ENCODE measurements around the gene SLAMF7. TPM values are rescaled to one million over a fixed set of nuclear protein-coding genes. Genes with fewer than 3 reads are reported as not detected.

Gene SLAMF7
- total and polyA plus RNA-seq, 3 experiments from 2014 or later: 79.5 to 165 (median 97.4) TPM

DNA sequence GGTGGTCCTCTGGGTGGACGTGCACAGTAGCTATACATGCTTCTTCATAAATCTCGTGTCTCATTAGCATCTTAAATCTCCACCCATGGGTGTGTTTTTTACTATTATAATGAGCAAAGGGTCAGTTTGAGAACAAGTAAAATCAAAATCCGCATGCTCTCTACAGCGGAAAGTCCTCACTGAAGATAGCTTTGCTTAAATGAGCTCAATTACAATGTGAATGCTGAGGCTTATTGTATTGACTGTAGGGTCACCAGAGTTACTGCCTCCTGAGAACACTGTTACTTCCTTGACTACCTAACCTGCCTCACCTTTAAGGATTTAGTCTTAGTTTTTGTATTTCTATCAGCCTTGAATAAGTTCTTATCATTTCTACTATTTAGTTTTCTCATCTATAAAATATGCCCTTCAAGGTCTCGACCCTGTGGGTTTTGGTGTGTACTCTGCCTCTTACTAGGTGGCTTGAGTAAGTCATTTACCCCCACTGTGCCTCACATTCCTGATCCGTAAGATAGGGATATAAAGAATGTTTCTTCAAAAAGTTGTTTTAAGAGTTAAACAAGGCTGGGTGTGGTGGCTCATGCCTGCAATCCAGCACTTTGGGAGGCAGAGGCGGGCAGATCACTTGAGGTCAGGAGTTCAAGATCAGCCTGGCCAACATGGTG is 7.9 kb downstream of the SLAMF7 start:
- Mint-ChIP-seq H3K27ac (peak overlapping the region; percentile 38 to 92 (median 84)), H3K4me3 (peak overlapping the region; percentile 4 to 97 (median 38)), H3K9me3 (no peaks in the 10 kb centered on the region), H3K36me3 (peaks cover 18 to 48% (median 30%) of the 10 kb centered on the region in 3 donors), H3K27me3 (no peaks in the 10 kb centered on the region), H3K4me1 (peaks cover 93 to 100% (median 95%) of the 10 kb centered on the region in 3 donors)
- Histone ChIP-seq H3K27ac (ENCODE audit: low read depth, low read length) (no peak overlapping the region), H3K36me3 (ENCODE audit: insufficient read depth, low read length) (peaks cover 5% of the 10 kb centered on the region), H3K9me3 (ENCODE audit: low read length) (no peaks in the 10 kb centered on the region), H3K4me3 (ENCODE audit: low read length) (no peak overlapping the region), H3K4me1 (ENCODE audit: insufficient read depth, low read length) (peaks cover 89% of the 10 kb centered on the region), H3K27me3 (ENCODE audit: insufficient read depth, low read length, poor library complexity, severe bottlenecking) (no peaks in the 10 kb centered on the region)
- no peak for DNase-seq
- ChIA-PET CTCF (interaction anchor here (1.5 to 4.0 kb wide), 4 partner anchors 9 to 31 kb away, joined by 4 to 22 read pairs (median 7); no protein-coding TSS in a partner anchor), POLR2A (interaction anchor here (0.8 to 1.8 kb wide), 2 partner anchors 13 to 39 kb away, joined by 3 to 4 read pairs; no protein-coding TSS in a partner anchor)

DNA sequence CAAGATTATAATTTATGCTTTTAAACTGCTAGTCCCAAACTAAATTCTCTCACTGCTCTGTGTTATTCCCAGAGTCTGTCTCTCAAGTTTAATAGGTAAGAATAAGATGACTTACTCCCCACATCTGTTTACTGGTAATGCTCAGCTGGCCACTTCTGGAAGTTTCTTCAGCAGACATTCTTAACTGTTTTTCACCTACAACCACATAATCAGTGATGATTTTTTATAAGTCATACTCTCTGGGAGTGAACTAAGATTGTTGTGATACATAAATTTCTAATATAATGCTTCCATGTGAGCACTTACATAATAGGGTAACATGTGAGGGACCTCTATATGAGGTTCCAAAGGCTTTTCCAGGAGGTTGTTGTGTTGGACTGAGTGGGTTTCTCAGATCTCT is 8.7 kb downstream of the SLAMF7 start:
- Mint-ChIP-seq H3K27me3 (no peaks in the 10 kb centered on the region), H3K36me3 (peaks cover 22 to 53% (median 37%) of the 10 kb centered on the region in 3 donors), H3K9me3 (no peaks in the 10 kb centered on the region), H3K4me1 (peaks cover 93 to 100% (median 95%) of the 10 kb centered on the region in 3 donors), H3K4me3 (peak overlapping the region in 6 of 7 donors; percentile 17 to 78 (median 35)), H3K27ac (peak overlapping the region; percentile 28 to 91 (median 78))
- Histone ChIP-seq H3K27me3 (ENCODE audit: insufficient read depth, low read length, poor library complexity, severe bottlenecking) (no peaks in the 10 kb centered on the region), H3K27ac (ENCODE audit: low read depth, low read length) (no peak overlapping the region), H3K4me3 (ENCODE audit: low read length) (no peak overlapping the region), H3K36me3 (ENCODE audit: insufficient read depth, low read length) (peaks cover 5% of the 10 kb centered on the region), H3K9me3 (ENCODE audit: low read length) (no peaks in the 10 kb centered on the region), H3K4me1 (ENCODE audit: insufficient read depth, low read length) (peaks cover 89% of the 10 kb centered on the region)
- ChIA-PET POLR2A (interaction anchor here (1.0 to 1.8 kb wide), 2 partner anchors 12 to 66 kb away, joined by 3 to 4 read pairs; no protein-coding TSS in a partner anchor), CTCF (interaction anchor here (0.9 to 4.0 kb wide), 8 partner anchors 9 to 84 kb away, joined by 3 to 22 read pairs (median 4); no protein-coding TSS in a partner anchor)
- no peak for DNase-seq

- Mint-ChIP-seq H3K4me1 (peaks cover 93 to 100% (median 95%) of the 10 kb centered on the region in 3 donors), H3K27ac (peak overlapping the region; percentile 28 to 91 (median 88)), H3K27me3 (no peaks in the 10 kb centered on the region), H3K9me3 (no peaks in the 10 kb centered on the region), H3K36me3 (peaks cover 26 to 56% (median 43%) of the 10 kb centered on the region in 3 donors), H3K4me3 (peak overlapping the region in 5 of 7 donors; percentile 20 to 78 (median 35))
- H3K4me3 ChIP-seq (ENCODE audit: low read length): no peak overlapping the region
- H3K27me3 ChIP-seq (ENCODE audit: insufficient read depth, low read length, poor library complexity, severe bottlenecking): no peaks in the 10 kb centered on the region
- H3K27ac ChIP-seq (ENCODE audit: low read depth, low read length): no peak overlapping the region
- POLR2A ChIA-PET: interaction anchor here (1.0 to 1.8 kb wide), 2 partner anchors 11 to 67 kb away, joined by 3 to 4 read pairs; no protein-coding TSS in a partner anchor
- CTCF ChIA-PET: interaction anchor here (0.9 to 4.0 kb wide), 8 partner anchors 8 to 83 kb away, joined by 3 to 22 read pairs (median 4); no protein-coding TSS in a partner anchor
- H3K9me3 ChIP-seq (ENCODE audit: low read length): no peaks in the 10 kb centered on the region
- peaks cover 5% of the 10 kb centered on the region for H3K36me3 ChIP-seq (ENCODE audit: insufficient read depth, low read length)
- peaks cover 85% of the 10 kb centered on the region for H3K4me1 ChIP-seq (ENCODE audit: insufficient read depth, low read length)
- DNase-seq: no peak
Observed at GRCh38 chr1:160748181-160748877, 9.3 kb downstream of the SLAMF7 start.

DNA sequence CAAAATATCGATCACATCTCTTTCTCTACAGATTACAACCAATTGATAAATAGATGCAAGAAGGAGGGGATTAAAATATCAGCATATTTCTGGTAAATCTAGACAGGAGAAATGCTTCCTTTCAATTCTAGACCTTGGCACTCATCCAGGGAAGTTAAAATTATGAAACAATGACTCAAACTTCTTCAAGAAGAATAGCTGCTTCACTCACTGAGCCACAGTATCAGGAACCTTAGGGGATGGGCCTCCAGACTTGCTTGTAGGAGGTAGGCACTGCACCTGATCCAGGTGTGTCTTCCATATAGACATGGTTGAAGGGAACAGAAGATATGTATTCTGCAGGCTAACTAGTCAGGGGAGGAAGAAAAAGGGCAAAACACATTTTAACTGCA is 9.8 kb downstream of the SLAMF7 start:
- Mint-ChIP-seq H3K4me3 (peak overlapping the region in 3 of 7 donors; percentile 20 to 60 (median 35)), H3K36me3 (peaks cover 30 to 60% (median 48%) of the 10 kb centered on the region in 3 donors), H3K27me3 (no peaks in the 10 kb centered on the region), H3K9me3 (no peaks in the 10 kb centered on the region), H3K27ac (peak overlapping the region; percentile 51 to 91 (median 88)), H3K4me1 (peaks cover 93 to 100% (median 95%) of the 10 kb centered on the region in 3 donors)
- Histone ChIP-seq H3K36me3 (ENCODE audit: insufficient read depth, low read length) (peaks cover 5% of the 10 kb centered on the region), H3K4me3 (ENCODE audit: low read length) (no peak overlapping the region), H3K9me3 (ENCODE audit: low read length) (no peaks in the 10 kb centered on the region), H3K4me1 (ENCODE audit: insufficient read depth, low read length) (peaks cover 80% of the 10 kb centered on the region), H3K27ac (ENCODE audit: low read depth, low read length) (no peak overlapping the region), H3K27me3 (ENCODE audit: insufficient read depth, low read length, poor library complexity, severe bottlenecking) (no peaks in the 10 kb centered on the region)
- no peak for DNase-seq
- ChIA-PET POLR2A (interaction anchor here (1.0 to 1.8 kb wide), 3 partner anchors 10 to 68 kb away, joined by 3 to 5 read pairs (median 4); partner anchors contain the start of gene SLAMF7), CTCF (interaction anchor here (0.9 to 4.0 kb wide), 9 partner anchors 7 to 122 kb away, joined by 3 to 22 read pairs (median 4); no protein-coding TSS in a partner anchor)

DNA sequence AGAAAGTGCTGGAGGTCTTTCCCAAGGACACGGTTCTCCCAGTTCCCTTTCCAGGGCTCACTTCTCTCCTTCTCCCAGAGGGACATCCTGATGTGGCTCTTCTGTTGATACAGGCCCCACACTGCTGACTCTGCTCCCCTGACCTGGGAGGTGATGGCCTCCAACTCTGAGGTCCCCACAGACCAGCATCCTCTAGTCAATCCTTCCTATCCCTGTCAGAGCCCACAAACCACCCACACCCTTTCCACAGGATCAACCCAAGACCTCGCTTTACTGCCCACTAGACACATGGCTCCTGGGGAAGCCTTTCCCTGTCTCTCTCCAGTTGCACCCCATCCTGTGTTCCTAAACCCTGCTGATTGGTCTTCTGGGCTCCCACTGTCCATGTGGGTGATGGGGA is 11.6 kb downstream of the SLAMF7 start:
- Histone ChIP-seq H3K27me3 (ENCODE audit: insufficient read depth, low read length, poor library complexity, severe bottlenecking) (no peaks in the 10 kb centered on the region), H3K27ac (ENCODE audit: low read depth, low read length) (no peak overlapping the region), H3K4me3 (ENCODE audit: low read length) (no peak overlapping the region), H3K4me1 (ENCODE audit: insufficient read depth, low read length) (peaks cover 77% of the 10 kb centered on the region), H3K36me3 (ENCODE audit: insufficient read depth, low read length) (peaks cover 5% of the 10 kb centered on the region), H3K9me3 (ENCODE audit: low read length) (no peaks in the 10 kb centered on the region)
- Mint-ChIP-seq H3K36me3 (peaks cover 30 to 63% (median 49%) of the 10 kb centered on the region in 3 donors), H3K27ac (peak overlapping the region; percentile 90 to 98 (median 96)), H3K4me3 (peak overlapping the region; percentile 24 to 87 (median 65)), H3K4me1 (peaks cover 86 to 94% (median 87%) of the 10 kb centered on the region in 3 donors), H3K27me3 (peaks cover 0 to 2% of the 10 kb centered on the region in 2 donors), H3K9me3 (no peaks in the 10 kb centered on the region)
- ChIA-PET POLR2A (interaction anchor here (1.6 kb wide), 1 partner anchor 12 kb away, joined by 5 read pairs; the partner anchor contains the start of gene SLAMF7), CTCF (interaction anchor here (4.0 kb wide), 1 partner anchor 17 kb away, joined by 22 read pairs; no protein-coding TSS in a partner anchor)
- DNase-seq: no peak

DNA sequence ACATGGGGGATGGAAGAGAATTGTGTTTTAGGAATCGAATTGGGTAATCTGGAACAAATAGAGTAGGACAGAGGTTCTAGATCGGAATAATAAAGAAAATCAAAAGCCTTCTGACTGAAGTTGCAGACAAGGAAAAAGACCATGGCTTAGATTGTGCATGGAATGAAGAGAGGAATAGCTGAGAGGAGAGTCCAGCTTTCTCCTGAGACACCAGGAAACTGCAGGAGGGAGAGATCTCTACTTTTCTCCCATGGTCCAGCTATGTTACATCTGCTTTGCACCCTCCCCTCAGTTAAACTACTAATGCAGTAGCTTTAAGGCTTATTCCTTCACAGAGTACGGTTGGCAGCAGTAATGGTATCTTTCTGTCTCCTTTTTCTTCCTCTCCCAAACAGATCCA is 13.4 kb downstream of the SLAMF7 start:
- H3K27ac Mint-ChIP-seq: peak overlapping the region; percentile 47 to 95 (median 88)
- ChIA-PET CTCF (interaction anchor here (1.6 to 6.1 kb wide), 2 partner anchors 16 to 71 kb away, joined by 3 to 32 read pairs; no protein-coding TSS in a partner anchor), POLR2A (no interaction called here)
- no peaks in the 10 kb centered on the region for H3K9me3 Mint-ChIP-seq
- Histone ChIP-seq H3K4me3 (ENCODE audit: low read length) (no peak overlapping the region), H3K4me1 (ENCODE audit: insufficient read depth, low read length) (peaks cover 79% of the 10 kb centered on the region), H3K9me3 (ENCODE audit: low read length) (no peaks in the 10 kb centered on the region), H3K36me3 (ENCODE audit: insufficient read depth, low read length) (peaks cover 5% of the 10 kb centered on the region), H3K27ac (ENCODE audit: low read depth, low read length) (no peak overlapping the region), H3K27me3 (ENCODE audit: insufficient read depth, low read length, poor library complexity, severe bottlenecking) (no peaks in the 10 kb centered on the region)
- peaks cover 0 to 4% of the 10 kb centered on the region in 2 donors for H3K27me3 Mint-ChIP-seq
- H3K4me1 Mint-ChIP-seq: peaks cover 87 to 94% (median 87%) of the 10 kb centered on the region in 3 donors
- H3K4me3 Mint-ChIP-seq: peak overlapping the region in 3 of 7 donors; percentile 5 to 49 (median 29)
- H3K36me3 Mint-ChIP-seq: peaks cover 31 to 63% (median 56%) of the 10 kb centered on the region in 3 donors
- DNase-seq: no peak

DNA sequence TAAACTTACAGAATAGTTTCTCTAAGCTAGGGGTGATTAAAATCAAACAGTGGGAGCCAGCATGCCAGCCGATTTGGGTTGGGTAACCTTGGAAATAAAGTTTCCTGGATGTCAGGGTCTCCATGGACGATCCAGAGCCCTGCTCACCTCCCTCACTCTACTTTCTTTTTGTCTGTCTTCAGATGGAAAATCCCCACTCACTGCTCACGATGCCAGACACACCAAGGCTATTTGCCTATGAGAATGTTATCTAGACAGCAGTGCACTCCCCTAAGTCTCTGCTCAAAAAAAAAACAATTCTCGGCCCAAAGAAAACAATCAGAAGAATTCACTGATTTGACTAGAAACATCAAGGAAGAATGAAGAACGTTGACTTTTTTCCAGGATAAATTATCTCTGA is 13.9 kb downstream of the SLAMF7 start:
- Histone ChIP-seq H3K27me3 (ENCODE audit: insufficient read depth, low read length, poor library complexity, severe bottlenecking) (no peaks in the 10 kb centered on the region), H3K4me3 (ENCODE audit: low read length) (no peak overlapping the region), H3K36me3 (ENCODE audit: insufficient read depth, low read length) (peaks cover 5% of the 10 kb centered on the region), H3K27ac (ENCODE audit: low read depth, low read length) (no peak overlapping the region), H3K9me3 (ENCODE audit: low read length) (no peaks in the 10 kb centered on the region), H3K4me1 (ENCODE audit: insufficient read depth, low read length) (peaks cover 80% of the 10 kb centered on the region)
- H3K4me1 Mint-ChIP-seq: peaks cover 87 to 94% (median 87%) of the 10 kb centered on the region in 3 donors
- no peak for DNase-seq
- peak overlapping the region; percentile 6 to 91 (median 70) for H3K27ac Mint-ChIP-seq
- ChIA-PET POLR2A (no interaction called here), CTCF (interaction anchor here (1.6 to 6.1 kb wide), 2 partner anchors 16 to 72 kb away, joined by 3 to 32 read pairs; no protein-coding TSS in a partner anchor)
- peak overlapping the region in 5 of 7 donors; percentile 0 to 59 (median 5) for H3K4me3 Mint-ChIP-seq
- H3K9me3 Mint-ChIP-seq: no peaks in the 10 kb centered on the region
- H3K27me3 Mint-ChIP-seq: peaks cover 0 to 4% of the 10 kb centered on the region in 2 donors
- peaks cover 31 to 59% (median 56%) of the 10 kb centered on the region in 3 donors for H3K36me3 Mint-ChIP-seq
